Natural killer cell (primary cell): ENCODE measurements around the gene PAPLN. TPM values are rescaled to one million over a fixed set of nuclear protein-coding genes. Genes with fewer than 3 reads are reported as not detected.

Experiments used
- ATAC-seq, 3 donors: fragments of 150-1000 bp in 2 of 3; fragments of 200-7000 bp in 1 of 3; cut with Tn5 transposase; 1 replicate in 1 of 3; 2 replicates in 2 of 3; pipeline ENCODE4 v1.10.0; 2021; ENCODE audit warnings: mild to moderate bottlenecking in 2 of 3, moderate library complexity in 2 of 3
- DNase-seq, 2 donors: peaks; one replicate each; pipeline versions ENCODE4 v3.0.0 to v3.0.0-alpha.2; 2013 to 2021; ENCODE audit warnings: mixed read lengths in 1 of 2
- H3K27ac ChIP-seq: one replicate; pipeline ENCODE4 v1.5.1; 2013; ENCODE audit warnings: mild to moderate bottlenecking, low read length
- H3K27me3 ChIP-seq: one replicate; pipeline ENCODE4 v1.6.1; 2013; ENCODE audit warnings: low read length; ENCODE audit not compliant: control insufficient read depth, insufficient read depth
- H3K36me3 ChIP-seq: one replicate; pipeline ENCODE4 v1.6.1; 2013; ENCODE audit warnings: low read length; ENCODE audit not compliant: control insufficient read depth, insufficient read depth
- H3K4me1 ChIP-seq: one replicate; pipeline ENCODE4 v1.6.1; 2013; ENCODE audit warnings: low read length; ENCODE audit not compliant: control insufficient read depth, insufficient read depth
- H3K4me3 ChIP-seq: one replicate; pipeline ENCODE4 v1.5.1; 2013; ENCODE audit warnings: low read length
- H3K9me3 ChIP-seq: one replicate; pipeline ENCODE4 v1.6.1; 2013; ENCODE audit warnings: low read length; ENCODE audit not compliant: control insufficient read depth, insufficient read depth
- H3K27ac Mint-ChIP-seq, 2 donors: one replicate each; pipeline ENCODE4 v1.8.0; 2022; ENCODE audit warnings: mild to moderate bottlenecking in 2 of 2, mixed read lengths in 2 of 2, moderate library complexity in 1 of 2
- H3K27me3 Mint-ChIP-seq, 2 donors: one replicate each; pipeline ENCODE4 v1.8.0; 2022; ENCODE audit warnings: low read depth in 2 of 2, mixed read lengths in 2 of 2
- H3K36me3 Mint-ChIP-seq: one replicate; pipeline ENCODE4 v1.8.0; 2022; ENCODE audit warnings: mixed read lengths
- H3K4me1 Mint-ChIP-seq, 2 donors: one replicate each; pipeline ENCODE4 v1.8.0; 2022; ENCODE audit warnings: mixed read lengths in 2 of 2
- H3K4me3 Mint-ChIP-seq: one replicate; pipeline ENCODE4 v1.8.0; 2022; ENCODE audit warnings: mild to moderate bottlenecking, moderate library complexity, mixed read lengths
- H3K9me3 Mint-ChIP-seq, 2 donors: one replicate each; pipeline ENCODE4 v1.8.0; 2022; ENCODE audit warnings: mixed read lengths in 2 of 2
- CTCF ChIP-seq: fragments of 200-600 bp; IDR thresholded peaks from one replicate; pipeline ENCODE4 v1.8.0; 2022; ENCODE audit warnings: antibody characterized with exemption
- WGBS: methylation state at CpG from one replicate; pipeline ENCODE4 v1.1.7; 2013; ENCODE audit warnings: missing lambda C conversion rate; ENCODE audit not compliant: insufficient coverage; 5-methylcytosine and 5-hydroxymethylcytosine counted together
- intact Hi-C: fragments of 100-400 bp; cut with micrococcal nuclease; formaldehyde crosslinking; loops from one replicate; pipeline ENCODE4 v1.14.2; 2022
- total RNA-seq, 4 donors: library from RNA; stranded (reverse); fragments of 120-200 nt in 1 of 4; gene quantifications; one replicate each; pipeline versions ENCODE4 v1.2.3 to v1.2.4, GENCODE V29; 2013 to 2022

The PAPLN gene
- total RNA-seq, 3 donors from 2014 or later (not counting 1 experiment from before 2014, with no cell fraction given), result 0.24 to 0.70 (median 0.34) TPM

GRCh38 chr14:73258845-73259611, 21.7 kb downstream of the PAPLN start:
- Mint-ChIP-seq H3K27ac (no peak overlapping the region), H3K4me1 (no peaks in the 10 kb centered on the region), H3K36me3 (no peaks in the 10 kb centered on the region), H3K27me3 (peaks cover 0 to 4% of the 10 kb centered on the region in 2 donors), H3K9me3 (no peaks in the 10 kb centered on the region), H3K4me3 (no peak overlapping the region)
- Histone ChIP-seq H3K4me1 (no peaks in the 10 kb centered on the region), H3K36me3 (no peaks in the 10 kb centered on the region), H3K27me3 (no peaks in the 10 kb centered on the region), H3K4me3 (no peak overlapping the region), H3K9me3 (no peaks in the 10 kb centered on the region), H3K27ac (no peak overlapping the region)
- intact Hi-C loops, result no loop called here
- ATAC-seq, result no peak
- TF ChIP-seq CTCF, result no peak
- WGBS, result 89% methylated on average over 20 of the region's 20 CpGs
- DNase-seq, result no peak

GRCh38 chr14:73259837-73260236, 22.5 kb downstream of the PAPLN start:
- Histone ChIP-seq H3K36me3 (no peaks in the 10 kb centered on the region), H3K4me3 (no peak overlapping the region), H3K27ac (no peak overlapping the region), H3K4me1 (no peaks in the 10 kb centered on the region), H3K9me3 (no peaks in the 10 kb centered on the region), H3K27me3 (no peaks in the 10 kb centered on the region)
- WGBS, result 88% methylated on average over 9 of the region's 9 CpGs
- intact Hi-C loops, result no loop called here
- Mint-ChIP-seq H3K4me1 (no peaks in the 10 kb centered on the region), H3K27ac (no peak overlapping the region), H3K36me3 (no peaks in the 10 kb centered on the region), H3K9me3 (no peaks in the 10 kb centered on the region), H3K27me3 (peaks cover 0 to 4% of the 10 kb centered on the region in 2 donors), H3K4me3 (no peak overlapping the region)
- TF ChIP-seq CTCF, result no peak
- ATAC-seq, result no peak
- no peak for DNase-seq

GRCh38 chr14:73260574-73260973, 23.3 kb downstream of the PAPLN start:
- Mint-ChIP-seq H3K4me3 (no peak overlapping the region), H3K9me3 (no peaks in the 10 kb centered on the region), H3K27ac (no peak overlapping the region), H3K36me3 (no peaks in the 10 kb centered on the region), H3K27me3 (peaks cover 0 to 4% of the 10 kb centered on the region in 2 donors), H3K4me1 (no peaks in the 10 kb centered on the region)
- Histone ChIP-seq H3K4me3 (no peak overlapping the region), H3K4me1 (no peaks in the 10 kb centered on the region), H3K27me3 (no peaks in the 10 kb centered on the region), H3K36me3 (no peaks in the 10 kb centered on the region), H3K27ac (no peak overlapping the region), H3K9me3 (no peaks in the 10 kb centered on the region)
- intact Hi-C loops, result no loop called here
- TF ChIP-seq CTCF, result no peak
- 93% methylated on average over 11 of the region's 11 CpGs for WGBS
- DNase-seq, result no peak
- no peak for ATAC-seq

- no peaks in the 10 kb centered on the region for H3K4me1 Mint-ChIP-seq
- 91% methylated on average over 6 of the region's 6 CpGs for WGBS
- H3K27ac Mint-ChIP-seq, result no peak overlapping the region
- Histone ChIP-seq H3K27me3 (no peaks in the 10 kb centered on the region), H3K36me3 (no peaks in the 10 kb centered on the region), H3K4me1 (no peaks in the 10 kb centered on the region), H3K27ac (no peak overlapping the region), H3K4me3 (no peak overlapping the region), H3K9me3 (no peaks in the 10 kb centered on the region)
- H3K36me3 Mint-ChIP-seq, result no peaks in the 10 kb centered on the region
- intact Hi-C loops, result no loop called here
- DNase-seq (no peak), ATAC-seq (no peak)
- no peak for TF ChIP-seq CTCF
- no peaks in the 10 kb centered on the region for H3K9me3 Mint-ChIP-seq
- H3K27me3 Mint-ChIP-seq, result peaks cover 0 to 4% of the 10 kb centered on the region in 2 donors
- no peak overlapping the region for H3K4me3 Mint-ChIP-seq
These were observed 23.8 kb downstream of the PAPLN start for GRCh38 chr14:73261075-73261474.
